Measurements from ENCODE around the gene DLGAP3. TPM values are rescaled to one million over a fixed set of nuclear protein-coding genes. Genes with fewer than 3 reads are reported as not detected.

The DLGAP3 gene
- total RNA-seq, 1 donor from 2014 or later, result not detected

GRCh38 chr1:34842952-34843371, 86.5 kb downstream of the DLGAP3 start:
- H3K4me1 ChIP-seq, result peaks cover 4% of the 10 kb centered on the region
- TF ChIP-seq POLR2A (IDR thresholded peaks at IDR 0.05), result no peak
- TF ChIP-seq CTCF (IDR thresholded peaks at IDR 0.05), result no peak
- TF ChIP-seq POLR2AphosphoS5 (IDR thresholded peaks at IDR 0.05; ENCODE audit: insufficient read depth in 1 of 2, low read depth in 1 of 2), result no peak
- H3K36me3 ChIP-seq, result no peaks in the 10 kb centered on the region
- intact Hi-C loops (cut with DNase I), result no loop called here
- H3K27ac ChIP-seq, result no peak overlapping the region
- no peaks in the 10 kb centered on the region for H3K9me3 ChIP-seq
- no peak overlapping the region for H3K4me3 ChIP-seq
- H3K27me3 ChIP-seq, result no peaks in the 10 kb centered on the region
- DNase-seq (ENCODE audit: extremely low spot score in 2 of 2), result no peak

GRCh38 chr1:34842073-34842472, 87.4 kb downstream of the DLGAP3 start:
- DNase-seq (ENCODE audit: extremely low spot score in 2 of 2), result no peak

GRCh38 chr1:34840426-34840825, 89.0 kb downstream of the DLGAP3 start:
- H3K9me3 ChIP-seq, result no peaks in the 10 kb centered on the region

More at GRCh38 chr1:34842073-34842472, 87.4 kb downstream of the DLGAP3 start:
- TF ChIP-seq CTCF (IDR thresholded peaks at IDR 0.05) (no peak), POLR2A (IDR thresholded peaks at IDR 0.05) (no peak), POLR2AphosphoS5 (IDR thresholded peaks at IDR 0.05; ENCODE audit: insufficient read depth in 1 of 2, low read depth in 1 of 2) (no peak)
- no peaks in the 10 kb centered on the region for H3K36me3 ChIP-seq
- H3K27me3 ChIP-seq, result no peaks in the 10 kb centered on the region
- intact Hi-C loops (cut with DNase I), result no loop called here
- no peak overlapping the region for H3K27ac ChIP-seq
- H3K4me3 ChIP-seq, result no peak overlapping the region
- no peaks in the 10 kb centered on the region for H3K9me3 ChIP-seq
- H3K4me1 ChIP-seq, result peaks cover 4% of the 10 kb centered on the region

GRCh38 chr1:34839526-34840305, 89.7 kb downstream of the DLGAP3 start:
- Histone ChIP-seq H3K4me1 (peaks cover 16% of the 10 kb centered on the region), H3K9me3 (no peaks in the 10 kb centered on the region), H3K4me3 (no peak overlapping the region), H3K27me3 (no peaks in the 10 kb centered on the region), H3K27ac (no peak overlapping the region), H3K36me3 (no peaks in the 10 kb centered on the region)
- TF ChIP-seq POLR2AphosphoS5 (IDR thresholded peaks at IDR 0.05; ENCODE audit: insufficient read depth in 1 of 2, low read depth in 1 of 2) (no peak), CTCF (IDR thresholded peaks at IDR 0.05) (no peak), POLR2A (IDR thresholded peaks at IDR 0.05) (no peak)
- no peak for DNase-seq (ENCODE audit: extremely low spot score in 2 of 2)
- intact Hi-C loops (cut with DNase I), result no loop called here

More at GRCh38 chr1:34840426-34840825, 89.0 kb downstream of the DLGAP3 start:
- intact Hi-C loops (cut with DNase I), result no loop called here
- H3K4me3 ChIP-seq, result no peak overlapping the region
- H3K36me3 ChIP-seq, result no peaks in the 10 kb centered on the region
- no peak for DNase-seq (ENCODE audit: extremely low spot score in 2 of 2)
- no peak for TF ChIP-seq POLR2AphosphoS5 (IDR thresholded peaks at IDR 0.05; ENCODE audit: insufficient read depth in 1 of 2, low read depth in 1 of 2)
- no peak for TF ChIP-seq CTCF (IDR thresholded peaks at IDR 0.05)
- TF ChIP-seq POLR2A (IDR thresholded peaks at IDR 0.05), result no peak
- H3K27me3 ChIP-seq, result no peaks in the 10 kb centered on the region
- no peak overlapping the region for H3K27ac ChIP-seq
- H3K4me1 ChIP-seq, result peaks cover 16% of the 10 kb centered on the region

GRCh38 chr1:34833711-34834110, 95.7 kb downstream of the DLGAP3 start:
- no peaks in the 10 kb centered on the region for H3K27me3 ChIP-seq
- peak; percentile 9 to 18 for DNase-seq (ENCODE audit: extremely low spot score in 2 of 2)
- H3K36me3 ChIP-seq, result no peaks in the 10 kb centered on the region
- H3K4me3 ChIP-seq, result no peak overlapping the region
- H3K9me3 ChIP-seq, result no peaks in the 10 kb centered on the region
- peaks cover 13% of the 10 kb centered on the region for H3K4me1 ChIP-seq
- intact Hi-C loops (cut with DNase I), result no loop called here
- no peak for TF ChIP-seq CTCF (IDR thresholded peaks at IDR 0.05)
- TF ChIP-seq POLR2A (IDR thresholded peaks at IDR 0.05), result no peak
- no peak overlapping the region for H3K27ac ChIP-seq
